Right lobe of liver (tissue), 4 donors: ENCODE data around the gene DHX16.

ENCODE experiments used
- CTCF ChIP-seq, 4 donors: fragments of 200-600 bp in 3 of 4; fragments of 450-650 bp in 1 of 4; IDR thresholded peaks; one replicate each; pipeline versions ENCODE4 v1.5.1 to v1.8.0; 2016 to 2022; ENCODE audit warnings: antibody characterized with exemption in 4 of 4, mild to moderate bottlenecking in 2 of 4
- POLR2A ChIP-seq: fragments of 450-650 bp; IDR thresholded peaks from one replicate; pipeline ENCODE4 v1.6.1; 2017; ENCODE audit warnings: antibody characterized with exemption, mild to moderate bottlenecking
- donor health status: DM: no; HTN: no; CAD: no.
- donor health status: DM: no; HTN: no; CAD: no.
- donor health status: DM: no; HTN: yes; CAD: no.

GRCh38 chr6:30686009-30686907, 13.5 kb upstream of the DHX16 start, which contains the start of gene PPP1R18:
- TF ChIP-seq CTCF (IDR thresholded peaks at IDR 0.05) (no peak), POLR2A (no peak)
